HG03571 (cell line): Measurements from ENCODE around the gene RAB10.
A peak's percentile ranks its signal among the peaks of the same experiment; 100 is the strongest.
"Not testable (repeated sequence)": the region's sequence is repeated elsewhere in the genome, so short reads cannot be mapped to it uniquely, and the experiment has no call there.

Experiments
- ATAC-seq: cut with Tn5 transposase; IDR thresholded peaks from one replicate; pipeline ENCODE4 v1.9.1; 2021; ENCODE audit not compliant: unreplicated experiment

The RAB10 gene

GRCh38 chr2:26016012-26016705 is 17.7 kb upstream of the RAB10 start:
- ATAC-seq, result no peak

- ATAC-seq, result not testable (repeated sequence)
These were observed 17.2 kb upstream of the RAB10 start for GRCh38 chr2:26016706-26017045.

- ATAC-seq, result no peak
These were observed 16.3 kb upstream of the RAB10 start for GRCh38 chr2:26017464-26018183.

DNA sequence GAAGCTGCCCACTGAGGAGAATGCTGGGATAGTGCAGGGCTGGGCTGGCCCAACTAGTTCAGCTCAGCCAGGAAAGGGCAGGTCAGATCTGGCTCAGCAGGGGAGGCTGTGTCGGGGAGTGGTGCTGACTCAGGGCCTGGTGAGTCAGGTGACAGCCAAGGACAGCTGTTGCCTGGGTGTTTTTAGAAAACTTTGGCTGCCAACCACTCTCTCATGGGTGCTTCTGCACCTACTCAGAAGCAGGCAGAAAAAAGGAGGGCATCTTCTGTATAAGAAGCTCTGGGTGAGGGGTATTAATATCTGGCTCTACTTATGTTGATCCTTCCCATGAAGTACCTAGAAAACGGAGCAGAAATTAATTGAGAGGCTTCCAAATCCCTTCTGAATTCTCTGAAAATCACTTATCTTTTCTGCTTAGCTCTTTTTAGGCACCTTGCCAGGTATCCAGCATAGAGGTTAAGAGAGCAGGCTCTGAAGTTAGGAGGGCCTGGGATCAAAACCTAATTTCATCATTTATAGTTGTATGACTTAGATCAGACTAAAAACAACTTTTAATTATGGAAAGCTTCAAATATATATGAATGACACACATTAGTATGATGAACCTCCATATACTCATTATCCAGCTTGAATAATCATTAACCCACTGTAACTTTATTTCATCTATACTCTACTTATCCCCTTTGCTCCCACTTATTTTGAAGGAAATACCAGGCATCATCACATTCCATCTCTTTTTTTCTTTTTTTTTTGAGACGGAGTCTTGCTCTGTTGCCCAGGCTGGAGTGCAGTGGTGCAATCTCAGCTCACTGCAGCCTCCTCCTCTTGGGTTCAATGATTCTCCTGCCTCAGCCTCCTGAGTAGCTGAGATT is 15.5 kb upstream of the RAB10 start:
- ATAC-seq, result no peak

- ATAC-seq, result no peak
These were observed 13.6 kb upstream of the RAB10 start for GRCh38 chr2:26020231-26020640.

DNA sequence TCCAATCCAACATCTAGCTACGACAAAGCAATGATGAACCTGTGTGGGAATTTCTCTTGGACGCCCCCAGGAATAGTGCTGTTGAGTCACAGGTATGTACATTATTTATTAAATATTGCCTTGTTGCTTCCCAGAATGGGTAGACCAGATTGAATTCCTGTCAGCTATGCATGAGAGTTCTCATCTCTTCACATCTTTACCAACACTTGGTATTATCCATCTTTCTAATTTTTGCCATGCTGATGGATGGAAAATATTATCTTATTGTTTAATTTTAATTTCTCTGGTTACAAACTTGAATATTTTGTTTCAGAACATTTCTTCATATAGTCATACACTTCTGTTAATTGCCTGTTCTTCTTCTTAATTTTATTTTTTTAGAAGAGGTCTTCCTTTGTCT is 9.6 kb upstream of the RAB10 start:
- ATAC-seq, result no peak

GRCh38 chr2:26025509-26025908 is 8.4 kb upstream of the RAB10 start:
- ATAC-seq, result no peak

GRCh38 chr2:26028083-26028482 is 5.8 kb upstream of the RAB10 start:
- not testable (repeated sequence) for ATAC-seq

GRCh38 chr2:26032586-26033269 is 1.2 kb upstream of the RAB10 start:
- ATAC-seq, result peak; percentile 8

DNA sequence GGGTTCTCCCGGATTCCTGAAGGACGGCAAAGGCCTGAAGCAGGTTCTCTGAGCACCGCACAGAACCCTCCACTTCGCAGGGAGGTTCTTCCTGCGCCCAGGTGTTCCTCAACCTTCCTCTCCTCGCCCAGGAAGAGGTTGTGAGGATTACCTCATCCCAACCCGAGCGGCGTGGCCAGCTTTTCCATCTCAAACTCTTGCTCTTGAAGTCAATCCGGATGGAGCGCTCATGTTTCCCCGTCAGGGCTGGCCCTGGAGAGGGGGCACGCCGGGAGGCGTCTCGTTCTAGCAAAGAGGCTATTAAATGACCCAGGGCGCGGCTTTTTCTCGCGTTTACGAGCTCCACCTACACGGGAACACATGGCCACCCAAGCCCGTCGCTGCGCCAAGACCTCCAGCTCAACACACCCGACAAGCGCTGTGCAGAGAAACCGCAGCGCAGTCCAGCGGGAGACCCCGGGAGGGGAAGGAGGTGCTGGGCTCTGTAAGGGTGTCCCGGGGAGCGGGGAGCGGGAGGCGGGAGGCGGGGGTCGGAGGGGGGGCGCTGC is 540 bp upstream of the RAB10 start:
- peak; percentile 25 for ATAC-seq

DNA sequence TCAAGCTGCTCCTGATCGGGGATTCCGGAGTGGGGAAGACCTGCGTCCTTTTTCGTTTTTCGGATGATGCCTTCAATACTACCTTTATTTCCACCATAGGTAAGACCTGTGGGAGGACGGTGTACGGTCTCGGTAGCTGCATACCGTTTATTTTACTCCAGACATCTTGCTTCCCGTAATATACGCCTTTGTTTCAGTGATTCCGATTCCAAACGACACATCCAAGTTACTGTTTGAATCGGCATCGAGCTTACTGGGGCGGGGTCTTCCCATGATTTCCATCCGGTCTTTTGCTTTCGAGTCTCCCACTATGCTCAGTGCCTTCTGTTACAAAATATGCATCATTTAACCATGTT is 731 bp downstream of the RAB10 start:
- no peak for ATAC-seq

DNA sequence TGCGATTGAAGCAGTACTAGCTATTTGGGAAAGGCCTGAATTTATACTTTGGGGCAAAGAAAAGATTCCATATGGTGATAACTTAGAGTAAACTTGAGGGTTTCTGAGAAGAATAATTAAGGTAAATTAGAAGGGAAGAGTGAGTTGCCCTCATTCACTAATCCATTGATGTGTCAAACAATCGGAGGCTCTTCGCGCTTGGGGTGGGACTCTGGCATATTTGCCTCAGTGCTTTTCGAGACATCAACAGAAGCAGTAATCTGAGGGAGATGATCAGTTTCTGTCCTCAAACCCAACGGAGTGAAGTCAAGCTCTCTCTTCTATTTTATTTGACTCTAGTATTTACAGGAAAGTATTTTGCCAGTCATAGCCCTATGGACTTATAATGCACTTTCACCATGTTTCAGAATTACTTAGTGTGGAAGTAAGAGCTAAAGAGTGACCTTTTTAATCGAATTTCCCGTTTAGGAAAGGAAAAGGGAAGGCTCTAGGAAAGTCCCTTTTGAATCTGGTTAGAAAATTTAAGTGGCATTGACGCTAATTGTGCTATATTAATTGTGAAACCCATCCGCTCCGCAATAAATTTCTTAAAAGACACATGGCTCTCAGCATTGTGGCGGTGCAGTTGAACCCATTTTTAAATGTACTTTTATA is 1.3 kb downstream of the RAB10 start:
- no peak for ATAC-seq

- no peak for ATAC-seq
These were observed 5.9 kb downstream of the RAB10 start for GRCh38 chr2:26039603-26040323.

GRCh38 chr2:26043109-26043508 is 9.2 kb downstream of the RAB10 start:
- no peak for ATAC-seq

- ATAC-seq, result no peak
These were observed 10.2 kb downstream of the RAB10 start for GRCh38 chr2:26043862-26044696.

- ATAC-seq, result no peak
These were observed 14.9 kb downstream of the RAB10 start for GRCh38 chr2:26048791-26049190.

DNA sequence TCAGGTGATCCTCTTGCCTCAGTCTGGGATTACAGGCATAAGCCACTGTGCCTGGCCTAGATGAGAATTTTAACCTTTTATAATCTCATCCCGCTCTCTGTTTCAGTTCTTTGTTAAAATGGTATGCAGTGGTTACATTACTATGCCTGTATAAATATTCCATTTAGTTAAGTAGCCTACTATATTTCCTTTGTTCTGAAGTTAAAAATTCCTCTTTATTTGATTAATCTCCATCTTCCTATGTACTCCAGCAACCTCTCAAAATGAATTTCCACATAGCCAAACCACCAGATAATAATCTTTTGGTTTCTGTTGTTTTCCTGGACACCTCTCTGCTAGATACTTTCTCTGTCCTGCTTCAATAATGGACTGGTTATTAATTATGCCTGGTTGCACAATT is 15.8 kb downstream of the RAB10 start:
- ATAC-seq, result no peak

GRCh38 chr2:26052740-26053139 is 18.9 kb downstream of the RAB10 start:
- no peak for ATAC-seq
